HFF-Myc (cell line): ENCODE results near the gene AEBP1.

Experiments used
- DNase-seq: peaks from one replicate; pipeline ENCODE4 v3.0.0-alpha.2; 2011; ENCODE audit warnings: low read depth; ENCODE audit errors: extremely low read depth
- H3K4me3 ChIP-seq: replicated peaks from 2 replicates; pipeline ENCODE4 v1.5.1; 2011; ENCODE audit warnings: low read depth, mild to moderate bottlenecking, control low read depth, low read length
- TF ChIP-seq, protein P1 (sequence below): IDR thresholded peaks from 2 replicates; pipeline ENCODE4 v1.5.1; 2012; ENCODE audit warnings: mild to moderate bottlenecking, low read depth, low read length, control low read depth; ENCODE audit errors: missing control alignments

Gene AEBP1

DNA sequence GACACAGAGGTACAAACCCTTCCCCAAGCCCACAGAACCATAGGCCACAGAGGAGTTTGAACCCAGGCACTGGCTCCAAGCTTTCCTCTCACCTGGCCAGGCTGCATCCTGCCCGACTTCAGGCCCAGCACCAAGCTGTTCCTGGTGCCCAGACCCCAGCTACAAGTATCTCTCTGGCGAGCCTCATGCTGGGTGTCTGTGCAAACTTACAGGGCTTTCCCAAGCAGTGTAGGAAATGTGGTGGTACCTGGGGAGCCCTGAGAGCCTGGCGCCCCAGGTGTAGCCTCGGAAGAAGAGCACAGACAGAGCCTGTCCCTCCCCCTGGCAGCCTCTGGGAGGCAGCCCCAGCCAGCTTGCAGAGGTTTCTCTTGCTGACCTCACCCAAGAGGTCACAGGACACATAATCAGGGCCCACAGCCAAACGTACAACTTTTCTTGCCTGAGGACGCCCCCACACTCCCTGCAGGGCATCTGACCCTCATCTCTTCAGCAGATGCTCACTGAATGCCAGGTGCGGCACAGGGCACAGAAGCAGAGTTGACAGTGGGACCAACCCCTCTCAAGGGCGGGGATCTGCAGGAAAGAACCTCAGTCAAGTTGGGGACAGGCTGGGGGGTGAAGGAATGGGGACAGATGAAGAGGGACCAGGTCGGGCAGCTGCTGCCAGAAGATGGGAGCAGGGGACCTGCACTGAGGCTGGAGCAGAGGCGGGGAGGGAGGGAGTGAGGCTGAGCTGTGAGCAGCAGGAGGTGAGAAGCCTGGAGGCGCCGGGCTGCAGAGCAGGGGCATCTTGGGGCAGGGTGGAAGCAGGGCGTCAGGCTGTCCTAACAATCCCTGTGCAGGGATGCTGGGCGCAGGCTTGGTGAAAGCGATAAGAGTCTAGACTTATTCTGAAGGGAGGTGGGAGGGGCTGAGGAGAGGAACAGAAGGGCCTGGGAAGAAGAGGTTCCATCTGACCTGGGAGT, 53.3 kb downstream of the AEBP1 start:
- TF ChIP-seq, protein P1, sequence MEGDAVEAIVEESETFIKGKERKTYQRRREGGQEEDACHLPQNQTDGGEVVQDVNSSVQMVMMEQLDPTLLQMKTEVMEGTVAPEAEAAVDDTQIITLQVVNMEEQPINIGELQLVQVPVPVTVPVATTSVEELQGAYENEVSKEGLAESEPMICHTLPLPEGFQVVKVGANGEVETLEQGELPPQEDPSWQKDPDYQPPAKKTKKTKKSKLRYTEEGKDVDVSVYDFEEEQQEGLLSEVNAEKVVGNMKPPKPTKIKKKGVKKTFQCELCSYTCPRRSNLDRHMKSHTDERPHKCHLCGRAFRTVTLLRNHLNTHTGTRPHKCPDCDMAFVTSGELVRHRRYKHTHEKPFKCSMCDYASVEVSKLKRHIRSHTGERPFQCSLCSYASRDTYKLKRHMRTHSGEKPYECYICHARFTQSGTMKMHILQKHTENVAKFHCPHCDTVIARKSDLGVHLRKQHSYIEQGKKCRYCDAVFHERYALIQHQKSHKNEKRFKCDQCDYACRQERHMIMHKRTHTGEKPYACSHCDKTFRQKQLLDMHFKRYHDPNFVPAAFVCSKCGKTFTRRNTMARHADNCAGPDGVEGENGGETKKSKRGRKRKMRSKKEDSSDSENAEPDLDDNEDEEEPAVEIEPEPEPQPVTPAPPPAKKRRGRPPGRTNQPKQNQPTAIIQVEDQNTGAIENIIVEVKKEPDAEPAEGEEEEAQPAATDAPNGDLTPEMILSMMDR = no peak
- no peak for DNase-seq
- H3K4me3 ChIP-seq = no peak overlapping the region

DNA sequence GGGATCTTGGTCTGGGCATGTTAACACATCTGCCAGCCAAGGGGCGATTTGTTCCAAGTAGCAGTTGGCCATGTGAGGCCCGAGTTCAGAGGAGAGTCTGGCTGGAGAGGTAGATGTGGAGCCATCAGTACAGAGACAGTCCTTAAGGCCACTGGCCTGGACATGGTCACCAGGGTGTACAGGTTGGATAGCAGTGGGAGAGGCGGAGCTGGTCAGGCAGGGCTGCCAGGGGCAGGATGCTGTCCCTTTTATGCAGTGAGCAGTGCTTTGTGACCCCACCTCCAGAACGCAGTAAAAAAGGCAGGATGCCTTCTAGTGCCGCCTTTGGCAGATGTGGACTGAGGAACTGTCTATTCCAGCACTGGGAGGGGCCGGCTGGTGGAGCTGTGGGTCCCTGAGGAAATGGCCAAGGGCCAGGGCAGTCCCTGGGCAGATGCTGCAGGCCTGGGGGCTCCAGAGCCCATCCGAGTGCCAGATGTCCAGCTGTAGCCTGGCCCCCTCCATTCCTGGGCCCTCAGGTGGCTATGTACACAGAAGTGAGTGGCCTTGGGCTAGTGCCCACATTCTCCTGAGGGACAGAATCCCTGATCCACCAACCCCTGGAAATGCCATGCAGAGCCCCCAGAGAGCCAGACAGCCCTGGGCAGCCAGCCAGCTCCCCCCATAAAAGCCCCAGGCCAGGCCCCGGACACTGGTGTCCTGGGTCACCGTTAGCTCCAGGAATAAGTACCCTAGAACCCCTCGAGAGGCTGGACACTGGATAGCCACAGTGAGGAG, 54.1 kb downstream of the AEBP1 start:
- no peak for DNase-seq
- TF ChIP-seq, protein P1 = no peak
- H3K4me3 ChIP-seq = no peak overlapping the region

DNA sequence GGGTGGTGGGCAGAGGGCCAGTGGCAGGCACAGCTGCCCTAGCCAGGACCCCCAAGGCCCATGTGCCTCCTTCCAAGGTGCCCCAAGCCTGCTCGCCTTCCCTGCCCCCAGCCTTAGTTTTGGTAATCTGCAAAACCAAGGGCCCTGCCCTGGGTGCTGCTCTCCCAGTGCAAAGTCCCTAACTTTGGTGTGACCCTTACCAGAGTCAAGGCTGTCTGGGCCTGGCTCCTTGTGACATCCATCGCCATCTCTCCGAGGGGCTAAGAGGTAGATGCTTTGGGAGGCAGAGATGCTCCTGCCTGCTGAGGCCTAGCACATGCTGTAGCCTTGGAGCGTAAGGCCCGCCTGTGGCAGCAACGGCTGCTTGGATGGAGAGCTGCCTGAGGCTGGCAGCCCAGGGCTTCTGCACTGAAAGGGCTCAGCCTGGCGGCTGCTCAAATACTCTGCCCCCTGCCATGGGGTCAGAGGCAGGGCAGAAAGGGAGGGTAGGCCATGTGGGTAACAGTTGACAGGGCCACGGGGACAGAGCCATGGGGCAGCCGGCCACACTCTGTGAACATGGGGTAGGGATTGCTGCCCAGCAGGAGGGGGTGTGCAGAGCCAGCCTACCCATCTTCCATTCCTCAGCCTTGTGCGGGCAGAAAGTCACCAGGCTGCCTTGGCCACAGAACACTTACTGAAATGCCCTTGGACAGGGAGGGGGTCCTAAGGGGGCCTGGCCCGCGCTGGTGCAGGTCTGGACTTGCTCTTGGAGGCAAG, 54.9 kb downstream of the AEBP1 start:
- no peak for DNase-seq
- TF ChIP-seq, protein P1 = no peak

GRCh38 chr7:44159824-44160630, 55.9 kb downstream of the AEBP1 start:
- no peak for DNase-seq
- no peak overlapping the region for H3K4me3 ChIP-seq

More for the DNA sequence above, 54.9 kb downstream of the AEBP1 start:
- H3K4me3 ChIP-seq = no peak overlapping the region

DNA sequence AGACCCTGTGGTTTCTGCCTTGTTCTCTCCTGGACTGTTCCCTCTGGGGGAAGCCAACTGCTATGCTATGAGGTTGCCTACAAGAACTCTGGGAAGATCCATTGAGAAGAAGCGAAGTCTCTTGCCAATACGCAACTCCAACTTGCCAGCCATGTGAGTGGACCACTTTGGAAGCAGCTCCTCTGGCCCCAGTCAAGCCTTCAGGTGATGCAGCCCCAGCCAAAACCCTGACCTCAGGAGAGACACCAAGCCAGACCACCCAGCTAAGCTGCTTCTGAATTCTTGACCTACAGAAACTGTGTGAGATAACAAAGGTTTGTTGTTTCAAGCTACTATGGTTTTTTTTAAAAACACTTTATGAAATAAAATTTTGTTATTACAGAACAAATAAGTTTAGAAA, 57.2 kb downstream of the AEBP1 start:
- TF ChIP-seq, protein P1 = no peak
- DNase-seq = no peak
- H3K4me3 ChIP-seq = no peak overlapping the region

More at GRCh38 chr7:44159824-44160630, 55.9 kb downstream of the AEBP1 start:
- TF ChIP-seq, protein P1 = no peak
